Activated CD8-positive, alpha-beta memory T cell treated with anti-CD3 and anti-CD28 coated beads, Interleukin-2, amount 50 U/mL, for 48 hours (primary cell): ENCODE measurements around the gene RAB5A.
A peak's percentile ranks its signal among the peaks of the same experiment; 100 is the strongest.
"Not testable (repeated sequence)": the region's sequence is repeated elsewhere in the genome, so short reads cannot be mapped to it uniquely, and the experiment has no call there.

Experiments used
- DNase-seq: peaks from one replicate; pipeline ENCODE4 v3.0.0-alpha.2; 2020

RAB5A gene

GRCh38 chr3:19946832-19947548, at the start of gene RAB5A:
Gene RAB5A, plus strand, starts transcription at chr3:19947097. Its CDS starts 3,802 bp downstream, at chr3:19950899.
- peak; percentile 95 for DNase-seq

- DNase-seq: no peak
Measured at GRCh38 chr3:19898721-19899120, 48.2 kb upstream of the RAB5A start.

GRCh38 chr3:19899264-19899663, 47.6 kb upstream of the RAB5A start:
- DNase-seq: no peak

- DNase-seq: not testable (repeated sequence)
Measured at GRCh38 chr3:19899833-19900232, 47.1 kb upstream of the RAB5A start.

DNA sequence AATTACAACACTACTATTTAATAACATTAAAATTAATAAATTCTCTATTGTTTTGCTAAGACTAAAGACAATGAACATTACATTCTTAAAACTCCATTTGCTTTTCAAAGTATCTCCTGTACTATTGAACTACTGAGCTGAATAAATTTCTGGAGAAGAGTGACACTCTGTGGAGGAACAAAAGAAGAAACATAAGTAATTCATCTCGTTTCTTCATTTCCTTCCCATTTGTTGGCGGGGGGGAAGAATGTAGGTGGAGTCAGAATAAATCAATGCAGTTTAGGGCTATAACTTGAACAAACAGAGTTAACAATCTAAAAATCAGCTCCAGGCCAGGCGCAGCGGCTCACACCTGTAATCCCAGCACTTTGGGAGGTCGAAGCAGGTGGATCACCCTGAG, 45.6 kb upstream of the RAB5A start:
- no peak for DNase-seq

DNA sequence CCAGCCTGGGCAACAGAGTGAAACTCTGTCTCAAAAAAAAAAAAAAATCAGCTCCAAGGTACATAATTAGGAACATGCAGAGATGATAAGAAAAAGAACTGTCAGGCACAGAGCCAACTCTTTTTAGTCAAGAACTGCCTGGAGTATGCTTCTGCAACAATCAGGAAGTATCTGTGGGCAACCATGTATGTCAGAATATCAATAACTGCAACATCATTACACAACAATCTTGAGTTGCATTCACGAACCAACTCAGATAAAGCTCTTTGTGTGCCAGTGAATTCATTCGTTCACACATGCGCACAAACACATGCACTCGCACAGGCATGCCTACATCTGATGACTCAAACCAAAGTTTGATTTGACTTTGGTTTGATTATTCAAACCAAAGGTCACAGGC, 45.0 kb upstream of the RAB5A start:
- no peak for DNase-seq

GRCh38 chr3:19903649-19904048, 43.2 kb upstream of the RAB5A start:
- DNase-seq: no peak

GRCh38 chr3:19907523-19907922, 39.4 kb upstream of the RAB5A start:
- DNase-seq: no peak

- DNase-seq: no peak
Measured at GRCh38 chr3:19911452-19911851, 35.4 kb upstream of the RAB5A start.

DNA sequence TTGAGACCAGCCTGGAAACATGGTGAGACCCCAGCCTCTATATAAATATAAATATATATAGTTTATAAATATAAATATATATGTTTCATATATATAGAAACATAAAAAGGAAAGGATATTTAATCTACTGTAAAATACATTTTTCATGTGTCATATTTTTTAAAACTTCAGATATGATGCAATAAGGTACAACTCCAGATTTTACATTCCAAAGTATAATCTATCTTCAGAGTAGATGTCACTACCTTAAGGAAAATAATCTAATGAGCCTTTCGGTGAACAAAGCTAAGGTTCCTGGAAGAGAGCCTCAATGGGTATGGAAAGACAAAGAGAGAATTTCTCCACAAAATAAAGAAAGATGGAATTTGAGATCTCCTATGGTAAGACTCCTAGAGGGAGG, 29.7 kb upstream of the RAB5A start:
- DNase-seq: no peak

DNA sequence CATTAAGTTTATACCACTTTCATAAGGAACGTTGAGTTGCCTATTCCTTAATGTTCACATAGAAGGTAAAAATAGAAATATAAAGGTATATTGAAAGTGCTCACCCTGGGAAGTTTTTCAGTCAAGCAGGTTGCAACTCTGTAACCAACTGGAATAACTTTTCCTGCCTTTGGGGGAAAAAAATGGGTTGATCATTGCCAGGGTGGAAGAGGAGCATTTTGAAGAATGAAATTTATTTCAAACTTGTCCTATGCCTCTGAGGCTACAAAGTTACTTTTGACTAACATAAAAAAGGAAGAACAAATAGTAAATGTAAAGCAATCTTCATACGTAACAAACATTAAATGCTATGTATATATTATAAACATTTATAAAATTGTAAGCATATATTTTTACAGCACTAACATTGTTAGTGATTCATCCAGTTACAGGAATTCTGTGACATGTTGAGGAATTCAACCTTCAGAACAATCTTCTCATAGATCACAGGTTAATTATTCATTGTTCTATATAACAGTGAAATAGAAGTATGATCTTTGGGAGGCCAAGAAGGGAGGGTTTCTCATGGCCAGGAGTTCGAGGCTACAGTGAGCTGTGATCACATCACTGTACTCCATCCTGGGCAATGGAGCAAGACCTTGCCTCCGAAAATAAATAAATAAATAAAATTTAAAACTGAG, 26.4 kb upstream of the RAB5A start:
- no peak for DNase-seq

DNA sequence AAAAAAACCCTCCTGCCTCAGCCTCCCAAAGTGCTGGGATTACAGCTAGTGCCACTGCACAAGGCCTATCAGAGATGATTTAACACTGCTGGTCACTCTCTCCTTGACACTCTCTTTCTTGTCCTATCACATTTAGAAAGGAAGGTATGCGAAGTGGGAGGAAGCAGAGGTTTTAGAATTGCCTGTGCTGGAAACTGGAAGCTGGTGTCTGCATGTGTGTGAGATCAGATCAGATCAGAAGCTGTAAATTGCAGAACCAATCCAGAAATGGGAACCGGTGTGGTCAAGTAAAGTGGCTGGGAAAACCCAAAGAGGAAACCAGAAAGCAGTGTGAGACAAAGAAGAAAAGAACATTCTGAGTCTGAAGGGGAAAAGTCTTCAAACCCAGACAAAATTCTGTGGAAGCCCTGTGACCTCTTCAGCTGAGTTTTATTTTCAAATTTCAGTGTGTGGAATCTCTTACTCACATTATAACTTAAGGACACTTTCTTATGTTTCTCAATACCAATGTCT, 15.7 kb upstream of the RAB5A start:
- peak; percentile 62 for DNase-seq

DNA sequence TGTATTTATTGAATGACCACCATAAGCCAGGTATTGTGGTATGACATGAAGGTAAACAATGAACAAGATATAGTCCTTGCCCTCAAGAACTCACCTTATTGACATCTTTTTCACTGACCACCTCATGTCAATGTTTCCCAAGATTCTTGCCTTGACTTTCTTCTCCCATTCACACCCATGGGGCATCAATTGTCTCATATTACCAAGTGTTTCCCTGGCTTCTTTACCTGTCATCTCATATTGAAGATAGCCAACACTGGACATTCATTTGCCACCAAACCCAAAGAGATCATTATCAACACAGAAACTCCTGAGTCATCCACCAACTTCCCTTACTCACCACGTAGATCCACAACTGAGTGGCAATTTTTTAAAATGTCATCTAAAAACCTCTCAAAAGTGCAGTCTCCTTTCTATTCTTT, 15.1 kb upstream of the RAB5A start:
- DNase-seq: no peak

- no peak for DNase-seq
Measured at GRCh38 chr3:19932422-19932821, 14.5 kb upstream of the RAB5A start.

DNA sequence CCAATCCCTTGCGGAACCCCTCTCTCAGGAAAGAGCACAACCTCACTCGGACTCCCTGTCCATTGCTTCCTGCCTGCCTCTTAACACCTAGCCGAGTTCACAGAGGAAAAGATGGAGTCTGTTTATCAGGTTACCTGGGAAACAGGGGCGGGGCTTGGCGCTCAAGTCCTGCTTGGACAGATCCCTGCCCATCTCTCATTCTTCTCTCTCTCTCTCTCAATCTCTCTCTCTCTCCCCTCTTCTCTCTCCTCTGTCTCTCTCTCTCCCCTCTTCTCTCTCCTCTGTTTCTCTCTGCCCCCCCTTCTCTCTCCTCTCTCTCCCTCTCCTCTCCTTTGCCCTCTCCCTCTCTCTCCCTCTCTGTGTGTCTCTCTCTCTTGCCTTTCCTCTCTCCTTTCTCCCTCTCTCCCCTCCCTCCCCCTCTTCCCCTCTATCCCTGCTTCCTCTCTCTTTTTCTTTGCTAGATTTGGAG, 12.8 kb upstream of the RAB5A start, which contains the start of gene EFHB:
Gene EFHB (minus strand): TSS at position 120 of the 469 bp plus-strand sequence. CDS start 199 bp downstream, outside the sequence.
- no peak for DNase-seq

GRCh38 chr3:19937459-19938294, 9.2 kb upstream of the RAB5A start:
- DNase-seq: no peak

DNA sequence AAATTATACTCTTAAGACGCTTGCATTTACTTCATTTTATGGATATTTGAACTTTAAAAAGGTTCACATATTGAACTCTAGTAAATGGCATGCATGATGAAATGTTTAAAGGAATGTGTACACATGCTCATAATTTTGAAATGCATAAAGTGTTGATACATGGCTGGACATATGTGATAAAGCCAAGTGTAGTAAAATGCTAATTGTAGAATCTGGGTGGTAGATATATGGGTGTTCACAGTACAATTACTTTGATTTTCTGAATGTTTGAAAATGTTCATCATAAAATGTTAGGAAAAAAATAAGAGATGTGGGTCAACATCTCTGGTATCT, 8.6 kb upstream of the RAB5A start:
- DNase-seq: no peak

- no peak for DNase-seq
Measured at GRCh38 chr3:19940643-19941042, 6.3 kb upstream of the RAB5A start.

DNA sequence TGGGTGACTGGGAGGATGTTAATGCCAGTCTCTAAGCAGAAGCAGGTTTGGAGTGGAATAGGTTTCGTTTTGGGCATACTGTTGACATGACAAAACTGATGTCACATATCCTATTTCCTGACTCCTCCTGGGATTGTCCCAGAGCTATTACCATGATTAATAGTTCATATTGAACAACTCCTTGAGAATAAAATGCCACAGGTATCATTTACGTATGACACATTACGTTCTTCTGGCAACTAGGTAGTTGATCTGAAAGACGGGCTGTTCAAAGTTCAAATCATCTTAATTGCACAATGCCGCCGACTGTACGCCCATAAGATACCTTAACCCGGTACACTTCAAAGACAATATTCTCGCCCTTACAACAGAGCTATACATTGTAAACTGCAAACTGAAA, 1.4 kb upstream of the RAB5A start:
- DNase-seq: no peak

GRCh38 chr3:19945969-19946831, 697 bp upstream of the RAB5A start:
- no peak for DNase-seq

DNA sequence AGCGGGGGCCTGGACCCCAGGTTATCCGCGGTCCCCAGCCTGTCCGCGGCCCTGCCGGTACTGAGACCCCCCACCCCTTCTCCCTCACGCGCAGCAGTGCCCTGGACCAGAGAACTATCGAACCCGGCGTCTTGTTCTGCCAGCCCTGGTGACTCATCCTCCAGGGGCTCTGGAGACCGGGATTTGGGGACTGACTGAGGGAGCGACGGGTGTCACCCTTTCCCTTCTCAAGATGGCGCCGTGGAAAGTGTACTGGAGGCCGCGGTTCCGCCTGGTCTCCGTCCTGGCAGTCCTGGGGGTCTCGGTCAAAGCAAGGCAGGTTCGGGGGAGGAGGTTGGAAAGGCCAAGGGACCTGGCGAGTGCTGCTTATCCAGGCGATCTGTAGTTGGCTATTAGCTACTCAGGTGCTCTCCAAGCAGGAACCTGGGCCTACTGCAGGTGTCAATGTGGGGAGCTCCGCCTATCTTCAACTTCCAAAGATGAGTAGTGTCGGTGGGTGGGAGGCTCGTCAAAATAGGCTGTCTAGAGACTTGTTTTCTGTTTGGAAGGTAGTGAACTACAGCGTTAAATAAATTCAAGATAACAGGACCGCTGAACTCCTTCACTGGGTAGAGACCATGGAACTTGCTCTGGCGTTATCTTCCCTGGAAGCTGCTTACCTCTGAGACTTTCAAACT, 790 bp downstream of the RAB5A start:
- peak; percentile 78 for DNase-seq

GRCh38 chr3:19948226-19948591, 1.3 kb downstream of the RAB5A start:
- no peak for DNase-seq
